ENCODE results near the gene ZNRF3.
A peak's percentile ranks its signal among the peaks of the same experiment; 100 is the strongest.

The ZNRF3 gene

DNA sequence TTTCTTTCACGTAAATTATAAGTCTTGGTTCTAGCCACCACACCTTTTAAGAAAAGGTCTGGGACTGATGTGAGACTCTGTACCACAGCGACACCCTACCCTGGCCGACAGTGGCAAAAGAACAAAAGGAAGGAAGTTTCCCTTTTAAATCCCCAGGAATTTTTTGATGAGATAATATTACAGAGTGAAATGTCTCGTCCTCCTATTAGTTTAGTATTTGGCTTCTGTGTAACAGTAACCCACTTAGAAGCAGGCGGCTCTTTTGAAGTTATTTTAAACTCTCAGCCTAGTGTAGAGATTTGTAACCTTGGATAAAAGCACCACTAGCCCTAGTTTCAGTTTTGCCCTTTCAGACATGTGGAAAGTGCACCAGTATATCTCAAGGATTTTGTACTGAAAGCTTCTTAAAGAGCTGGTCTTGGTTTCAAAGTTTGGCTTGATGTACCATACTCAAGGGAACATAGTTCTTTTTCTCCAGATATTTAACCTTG, 94.2 kb downstream of the ZNRF3 start:
- no peak overlapping the region for H3K27ac ChIP-seq (ENCODE audit: low read length)
- peak overlapping the region; percentile 49; the same call in 1 of the 2 replicates for H3K4me3 ChIP-seq (ENCODE audit: low read length)
- peaks cover 26% of the 10 kb centered on the region for H3K4me1 ChIP-seq (ENCODE audit: low read length)

GRCh38 chr22:28978158-28978557, 94.8 kb downstream of the ZNRF3 start:
- Histone ChIP-seq H3K27me3 (ENCODE audit: low read depth, low read length) (no peaks in the 10 kb centered on the region), H3K4me3 (ENCODE audit: low read length) (no peak overlapping the region), H3K4me2 (ENCODE audit: low read length) (peak overlapping the region; percentile 58), H3K9ac (ENCODE audit: low read length) (no peak overlapping the region), H3K27ac (ENCODE audit: low read length) (no peak overlapping the region), H2AFZ (ENCODE audit: low read depth, low read length) (no peak overlapping the region), H3K9me3 (ENCODE audit: insufficient read depth, low read length) (no peaks in the 10 kb centered on the region), H3K36me3 (replicated peaks; ENCODE audit: low read depth, low read length) (no peaks in the 10 kb centered on the region), H3K79me2 (ENCODE audit: low read length) (peaks cover 48% of the 10 kb centered on the region), H3K4me1 (ENCODE audit: low read length) (peaks cover 26% of the 10 kb centered on the region), H4K20me1 (ENCODE audit: insufficient read depth, low read length) (peaks cover 42% of the 10 kb centered on the region)
- TF ChIP-seq EZH2phosphoT487 (IDR thresholded peaks at IDR 0.05; ENCODE audit: low read depth): no peak
- TF ChIP-seq, protein P1, sequence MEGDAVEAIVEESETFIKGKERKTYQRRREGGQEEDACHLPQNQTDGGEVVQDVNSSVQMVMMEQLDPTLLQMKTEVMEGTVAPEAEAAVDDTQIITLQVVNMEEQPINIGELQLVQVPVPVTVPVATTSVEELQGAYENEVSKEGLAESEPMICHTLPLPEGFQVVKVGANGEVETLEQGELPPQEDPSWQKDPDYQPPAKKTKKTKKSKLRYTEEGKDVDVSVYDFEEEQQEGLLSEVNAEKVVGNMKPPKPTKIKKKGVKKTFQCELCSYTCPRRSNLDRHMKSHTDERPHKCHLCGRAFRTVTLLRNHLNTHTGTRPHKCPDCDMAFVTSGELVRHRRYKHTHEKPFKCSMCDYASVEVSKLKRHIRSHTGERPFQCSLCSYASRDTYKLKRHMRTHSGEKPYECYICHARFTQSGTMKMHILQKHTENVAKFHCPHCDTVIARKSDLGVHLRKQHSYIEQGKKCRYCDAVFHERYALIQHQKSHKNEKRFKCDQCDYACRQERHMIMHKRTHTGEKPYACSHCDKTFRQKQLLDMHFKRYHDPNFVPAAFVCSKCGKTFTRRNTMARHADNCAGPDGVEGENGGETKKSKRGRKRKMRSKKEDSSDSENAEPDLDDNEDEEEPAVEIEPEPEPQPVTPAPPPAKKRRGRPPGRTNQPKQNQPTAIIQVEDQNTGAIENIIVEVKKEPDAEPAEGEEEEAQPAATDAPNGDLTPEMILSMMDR (IDR thresholded peaks at IDR 0.05; ENCODE audit: low read depth, low read length): no peak

More for the DNA sequence above, 94.2 kb downstream of the ZNRF3 start:
- peak overlapping the region; percentile 58 for H3K4me2 ChIP-seq (ENCODE audit: low read length)
- H3K9ac ChIP-seq (ENCODE audit: low read length): no peak overlapping the region
- H2AFZ ChIP-seq (ENCODE audit: low read depth, low read length): no peak overlapping the region
- H4K20me1 ChIP-seq (ENCODE audit: insufficient read depth, low read length): peaks cover 42% of the 10 kb centered on the region
- peaks cover 44% of the 10 kb centered on the region for H3K79me2 ChIP-seq (ENCODE audit: low read length)
- H3K36me3 ChIP-seq (replicated peaks; ENCODE audit: low read depth, low read length): no peaks in the 10 kb centered on the region
- no peak for TF ChIP-seq EZH2phosphoT487 (IDR thresholded peaks at IDR 0.05; ENCODE audit: low read depth)
- TF ChIP-seq, protein P1 (IDR thresholded peaks at IDR 0.05; ENCODE audit: low read depth, low read length): peak; percentile 32
- no peaks in the 10 kb centered on the region for H3K27me3 ChIP-seq (ENCODE audit: low read depth, low read length)
- H3K9me3 ChIP-seq (ENCODE audit: insufficient read depth, low read length): no peaks in the 10 kb centered on the region

- TF ChIP-seq, protein P1 (IDR thresholded peaks at IDR 0.05; ENCODE audit: low read depth, low read length): no peak
- TF ChIP-seq EZH2phosphoT487 (IDR thresholded peaks at IDR 0.05; ENCODE audit: low read depth): no peak
Measured at GRCh38 chr22:28978863-28979796, 95.8 kb downstream of the ZNRF3 start.

GRCh38 chr22:28980326-28980725, 97.0 kb downstream of the ZNRF3 start:
- H3K9me3 ChIP-seq (ENCODE audit: insufficient read depth, low read length): no peaks in the 10 kb centered on the region
- H3K36me3 ChIP-seq (replicated peaks; ENCODE audit: low read depth, low read length): peaks cover under 1% of the 10 kb centered on the region
- peaks cover 42% of the 10 kb centered on the region for H4K20me1 ChIP-seq (ENCODE audit: insufficient read depth, low read length)
- H2AFZ ChIP-seq (ENCODE audit: low read depth, low read length): no peak overlapping the region
- H3K79me2 ChIP-seq (ENCODE audit: low read length): peaks cover 53% of the 10 kb centered on the region
- no peak overlapping the region for H3K4me3 ChIP-seq (ENCODE audit: low read length)
- H3K9ac ChIP-seq (ENCODE audit: low read length): no peak overlapping the region
- TF ChIP-seq, protein P1 (IDR thresholded peaks at IDR 0.05; ENCODE audit: low read depth, low read length): no peak
- TF ChIP-seq EZH2phosphoT487 (IDR thresholded peaks at IDR 0.05; ENCODE audit: low read depth): no peak
- no peaks in the 10 kb centered on the region for H3K27me3 ChIP-seq (ENCODE audit: low read depth, low read length)
- no peak overlapping the region for H3K27ac ChIP-seq (ENCODE audit: low read length)
- H3K4me1 ChIP-seq (ENCODE audit: low read length): peaks cover 26% of the 10 kb centered on the region
- no peak overlapping the region for H3K4me2 ChIP-seq (ENCODE audit: low read length)

More at GRCh38 chr22:28978863-28979796, 95.8 kb downstream of the ZNRF3 start:
- Histone ChIP-seq H3K36me3 (replicated peaks; ENCODE audit: low read depth, low read length) (no peaks in the 10 kb centered on the region), H3K9me3 (ENCODE audit: insufficient read depth, low read length) (no peaks in the 10 kb centered on the region), H4K20me1 (ENCODE audit: insufficient read depth, low read length) (peaks cover 42% of the 10 kb centered on the region), H3K4me1 (ENCODE audit: low read length) (peaks cover 26% of the 10 kb centered on the region), H3K4me3 (ENCODE audit: low read length) (no peak overlapping the region), H3K27ac (ENCODE audit: low read length) (no peak overlapping the region), H2AFZ (ENCODE audit: low read depth, low read length) (no peak overlapping the region), H3K27me3 (ENCODE audit: low read depth, low read length) (no peaks in the 10 kb centered on the region), H3K4me2 (ENCODE audit: low read length) (no peak overlapping the region), H3K79me2 (ENCODE audit: low read length) (peaks cover 53% of the 10 kb centered on the region), H3K9ac (ENCODE audit: low read length) (no peak overlapping the region)
